Measurements from ENCODE around the gene PNRC1.
"Not testable (repeated sequence)": the region's sequence is repeated elsewhere in the genome, so short reads cannot be mapped to it uniquely, and the experiment has no call there.

Gene PNRC1

GRCh38 chr6:89122625-89123024, 42.1 kb downstream of the PNRC1 start:
- TF ChIP-seq CTCF (IDR thresholded peaks at IDR 0.05; ENCODE audit: insufficient read depth, low read length) (peak; percentile 31), REST (IDR thresholded peaks at IDR 0.05; ENCODE audit: insufficient replicate concordance, low read depth) (no peak)
- H3K27ac ChIP-seq (replicated peaks), result no peak overlapping the region
- H3K27me3 ChIP-seq (ENCODE audit: insufficient read depth, poor library complexity, severe bottlenecking), result no peaks in the 10 kb centered on the region
- H3K4me3 ChIP-seq (replicated peaks; ENCODE audit: insufficient read depth, low read length), result no peak overlapping the region
- peak in 1 of 2 experiments; percentile 48 for DNase-seq (ENCODE audit: low read depth in 1 of 2, low spot score in 1 of 2)

- not testable (repeated sequence) for H3K4me3 ChIP-seq (replicated peaks; ENCODE audit: insufficient read depth, low read length); H3K27me3 ChIP-seq (ENCODE audit: insufficient read depth, poor library complexity, severe bottlenecking)
- peak; percentile 48; the same call in 1 of the 2 replicates for TF ChIP-seq SPI1 (IDR thresholded peaks at IDR 0.05; ENCODE audit: borderline replicate concordance, low read depth)
- H3K27ac ChIP-seq (replicated peaks), result peak overlapping the region; percentile 57
- DNase-seq (ENCODE audit: low read depth in 1 of 2, low spot score in 1 of 2), result peak in 1 of 2 experiments; percentile 81
Measured at GRCh38 chr6:89128256-89128671, 47.7 kb downstream of the PNRC1 start.

GRCh38 chr6:89131599-89131998, 51.0 kb downstream of the PNRC1 start:
- no peak for TF ChIP-seq POLR2AphosphoS5 (IDR thresholded peaks at IDR 0.05; ENCODE audit: low read depth)
- TF ChIP-seq CTCF (IDR thresholded peaks at IDR 0.05; ENCODE audit: insufficient read depth, low read length), result no peak
- no peak for TF ChIP-seq GABPA (IDR thresholded peaks at IDR 0.05; ENCODE audit: low read depth)
- no peak for TF ChIP-seq SPI1 (IDR thresholded peaks at IDR 0.05; ENCODE audit: borderline replicate concordance, low read depth)
- no peak for TF ChIP-seq REST (IDR thresholded peaks at IDR 0.05; ENCODE audit: insufficient replicate concordance, low read depth)
- no peaks in the 10 kb centered on the region for H3K27me3 ChIP-seq (ENCODE audit: insufficient read depth, poor library complexity, severe bottlenecking)
- DNase-seq (ENCODE audit: low read depth in 1 of 2, low spot score in 1 of 2), result no peak
- H3K27ac ChIP-seq (replicated peaks), result no peak overlapping the region
- H3K4me3 ChIP-seq (replicated peaks; ENCODE audit: insufficient read depth, low read length), result no peak overlapping the region

GRCh38 chr6:89132057-89132456, 51.5 kb downstream of the PNRC1 start:
- no peak for TF ChIP-seq CTCF (IDR thresholded peaks at IDR 0.05; ENCODE audit: insufficient read depth, low read length)
- peak; percentile 60 for TF ChIP-seq GABPA (IDR thresholded peaks at IDR 0.05; ENCODE audit: low read depth)
- TF ChIP-seq REST (IDR thresholded peaks at IDR 0.05; ENCODE audit: insufficient replicate concordance, low read depth), result no peak
- H3K4me3 ChIP-seq (replicated peaks; ENCODE audit: insufficient read depth, low read length), result no peak overlapping the region
- peak in 1 of 2 experiments; percentile 58 for DNase-seq (ENCODE audit: low read depth in 1 of 2, low spot score in 1 of 2)
- no peak overlapping the region for H3K27ac ChIP-seq (replicated peaks)
- no peaks in the 10 kb centered on the region for H3K27me3 ChIP-seq (ENCODE audit: insufficient read depth, poor library complexity, severe bottlenecking)

Data from HL-60 (cell line).